Activated CD4-positive, alpha-beta T cell treated with anti-CD3 and anti-CD28 coated beads, Interleukin-2, amount 10 ng/mL, durations not matched to agents 24 days and 14 days (primary cell): Measurements from ENCODE around the gene AFF4. TPM values are rescaled to one million over a fixed set of nuclear protein-coding genes. Genes with fewer than 3 reads are reported as not detected.
"Not testable (repeated sequence)": the region's sequence is repeated elsewhere in the genome, so short reads cannot be mapped to it uniquely, and the experiment has no call there.

Source experiments
- DNase-seq: peaks from one replicate; pipeline ENCODE4 v3.0.0; 2022
- H3K27ac Mint-ChIP-seq: one replicate; pipeline ENCODE4 v1.8.0; 2022; ENCODE audit warnings: mild to moderate bottlenecking, mixed read lengths
- H3K27me3 Mint-ChIP-seq: one replicate; pipeline ENCODE4 v1.8.0; 2022; ENCODE audit warnings: mixed read lengths
- H3K36me3 Mint-ChIP-seq: one replicate; pipeline ENCODE4 v1.8.0; 2022; ENCODE audit warnings: low read depth, mild to moderate bottlenecking, mixed read lengths
- H3K4me1 Mint-ChIP-seq: one replicate; pipeline ENCODE4 v1.8.0; 2021; ENCODE audit warnings: mixed read lengths
- H3K4me3 Mint-ChIP-seq: one replicate; pipeline ENCODE4 v1.8.0; 2022; ENCODE audit warnings: mild to moderate bottlenecking, moderate library complexity, mixed read lengths
- H3K9me3 Mint-ChIP-seq: one replicate; pipeline ENCODE4 v1.8.0; 2021; ENCODE audit warnings: mixed read lengths
- intact Hi-C: fragments of 100-400 bp; cut with micrococcal nuclease; formaldehyde crosslinking; loops from one replicate; pipeline ENCODE4 v1.15.1; 2023
- total RNA-seq: library from RNA; stranded (reverse); gene quantifications from 2 replicates; pipeline ENCODE4 v1.2.3, GENCODE V29; 2022

AFF4 gene, protein sequence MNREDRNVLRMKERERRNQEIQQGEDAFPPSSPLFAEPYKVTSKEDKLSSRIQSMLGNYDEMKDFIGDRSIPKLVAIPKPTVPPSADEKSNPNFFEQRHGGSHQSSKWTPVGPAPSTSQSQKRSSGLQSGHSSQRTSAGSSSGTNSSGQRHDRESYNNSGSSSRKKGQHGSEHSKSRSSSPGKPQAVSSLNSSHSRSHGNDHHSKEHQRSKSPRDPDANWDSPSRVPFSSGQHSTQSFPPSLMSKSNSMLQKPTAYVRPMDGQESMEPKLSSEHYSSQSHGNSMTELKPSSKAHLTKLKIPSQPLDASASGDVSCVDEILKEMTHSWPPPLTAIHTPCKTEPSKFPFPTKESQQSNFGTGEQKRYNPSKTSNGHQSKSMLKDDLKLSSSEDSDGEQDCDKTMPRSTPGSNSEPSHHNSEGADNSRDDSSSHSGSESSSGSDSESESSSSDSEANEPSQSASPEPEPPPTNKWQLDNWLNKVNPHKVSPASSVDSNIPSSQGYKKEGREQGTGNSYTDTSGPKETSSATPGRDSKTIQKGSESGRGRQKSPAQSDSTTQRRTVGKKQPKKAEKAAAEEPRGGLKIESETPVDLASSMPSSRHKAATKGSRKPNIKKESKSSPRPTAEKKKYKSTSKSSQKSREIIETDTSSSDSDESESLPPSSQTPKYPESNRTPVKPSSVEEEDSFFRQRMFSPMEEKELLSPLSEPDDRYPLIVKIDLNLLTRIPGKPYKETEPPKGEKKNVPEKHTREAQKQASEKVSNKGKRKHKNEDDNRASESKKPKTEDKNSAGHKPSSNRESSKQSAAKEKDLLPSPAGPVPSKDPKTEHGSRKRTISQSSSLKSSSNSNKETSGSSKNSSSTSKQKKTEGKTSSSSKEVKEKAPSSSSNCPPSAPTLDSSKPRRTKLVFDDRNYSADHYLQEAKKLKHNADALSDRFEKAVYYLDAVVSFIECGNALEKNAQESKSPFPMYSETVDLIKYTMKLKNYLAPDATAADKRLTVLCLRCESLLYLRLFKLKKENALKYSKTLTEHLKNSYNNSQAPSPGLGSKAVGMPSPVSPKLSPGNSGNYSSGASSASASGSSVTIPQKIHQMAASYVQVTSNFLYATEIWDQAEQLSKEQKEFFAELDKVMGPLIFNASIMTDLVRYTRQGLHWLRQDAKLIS
- total RNA-seq, result 32.3 and 32.7 TPM in 2 replicates

- intact Hi-C loops, result loop anchor here (1.0 kb wide), 2 partner anchors 63 to 88 kb away; partner anchors contain the start of gene ZCCHC10
- peak within 1 kb of the TSS; percentile 93 for H3K27ac Mint-ChIP-seq
Measured at GRCh38 chr5:132963171-132964104, at the start of gene AFF4. TSS of gene AFF4 (minus strand) at chr5:132963634. CDS start at chr5:132937189, 26,445 bp downstream.

GRCh38 chr5:133008455-133008854, 45.0 kb upstream of the AFF4 start:
- H3K4me3 Mint-ChIP-seq, H3K27me3 Mint-ChIP-seq, H3K27ac Mint-ChIP-seq, intact Hi-C loops, H3K4me1 Mint-ChIP-seq, DNase-seq, H3K9me3 Mint-ChIP-seq: not testable (repeated sequence)
- H3K36me3 Mint-ChIP-seq, result peaks cover 26% of the 10 kb centered on the region

More at GRCh38 chr5:132963171-132964104, at the start of gene AFF4:
- Mint-ChIP-seq H3K4me3 (peak within 1 kb of the TSS; percentile 92), H3K36me3 (peaks cover 7% of the 10 kb centered on the region), H3K4me1 (peaks cover 20% of the 10 kb centered on the region), H3K9me3 (no peaks in the 10 kb centered on the region), H3K27me3 (peaks cover 2% of the 10 kb centered on the region)
- peak; percentile 96 for DNase-seq

DNA sequence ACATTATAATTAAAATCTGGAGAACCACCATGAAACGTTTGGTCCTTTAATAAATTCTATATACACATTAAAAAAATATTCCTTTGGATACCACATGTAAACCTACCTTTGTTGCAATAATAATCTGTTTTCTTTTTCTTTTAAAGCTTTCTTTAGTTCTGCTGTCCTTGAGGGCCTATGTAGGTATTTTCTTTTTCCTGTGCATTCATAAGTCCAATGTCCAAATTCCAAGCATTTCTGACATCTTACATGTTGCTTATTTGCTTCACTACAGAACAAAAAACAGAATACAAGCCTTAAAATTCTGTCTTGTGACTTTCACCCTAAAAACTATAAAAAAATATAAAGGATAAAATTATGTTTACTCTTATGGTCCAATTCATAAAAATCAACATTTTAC, 43.2 kb upstream of the AFF4 start:
- intact Hi-C loops, result no loop called here
- Mint-ChIP-seq H3K9me3 (no peaks in the 10 kb centered on the region), H3K4me3 (no peak overlapping the region), H3K27ac (no peak overlapping the region), H3K4me1 (no peaks in the 10 kb centered on the region), H3K36me3 (peaks cover 29% of the 10 kb centered on the region), H3K27me3 (no peaks in the 10 kb centered on the region)
- no peak for DNase-seq

DNA sequence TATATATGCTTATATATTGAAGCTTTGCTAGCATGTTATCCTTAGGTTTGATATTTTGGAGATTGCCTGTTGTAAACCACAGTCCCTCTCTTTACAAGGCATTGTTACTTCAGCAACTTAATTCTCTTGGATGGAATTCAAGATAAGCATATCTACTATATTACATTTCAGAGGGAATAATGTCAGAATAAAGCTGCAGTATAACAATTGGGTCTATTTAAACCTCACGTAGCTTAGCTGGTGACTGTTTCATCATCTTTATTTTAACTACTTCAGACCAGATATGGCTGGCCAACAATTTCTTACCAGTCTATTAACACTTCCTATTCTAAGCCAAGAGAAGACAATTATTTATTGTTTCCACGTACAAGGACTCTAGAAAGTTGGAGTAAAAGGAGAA, 35.8 kb upstream of the AFF4 start:
- Mint-ChIP-seq H3K4me3 (no peak overlapping the region), H3K4me1 (no peaks in the 10 kb centered on the region), H3K27ac (no peak overlapping the region), H3K9me3 (no peaks in the 10 kb centered on the region), H3K27me3 (no peaks in the 10 kb centered on the region), H3K36me3 (peaks cover 18% of the 10 kb centered on the region)
- intact Hi-C loops, result no loop called here
- no peak for DNase-seq

GRCh38 chr5:132998556-132998955, 35.1 kb upstream of the AFF4 start:
- Mint-ChIP-seq H3K27me3 (no peaks in the 10 kb centered on the region), H3K36me3 (peaks cover 18% of the 10 kb centered on the region), H3K4me3 (no peak overlapping the region), H3K27ac (no peak overlapping the region), H3K4me1 (no peaks in the 10 kb centered on the region), H3K9me3 (no peaks in the 10 kb centered on the region)
- DNase-seq, result no peak
- intact Hi-C loops, result no loop called here

- no peak for DNase-seq
- Mint-ChIP-seq H3K36me3 (peaks cover 11% of the 10 kb centered on the region), H3K4me3 (no peak overlapping the region), H3K9me3 (no peaks in the 10 kb centered on the region), H3K4me1 (no peaks in the 10 kb centered on the region), H3K27me3 (no peaks in the 10 kb centered on the region), H3K27ac (no peak overlapping the region)
- intact Hi-C loops, result no loop called here
Measured at GRCh38 chr5:132996307-132996706, 32.9 kb upstream of the AFF4 start.

DNA sequence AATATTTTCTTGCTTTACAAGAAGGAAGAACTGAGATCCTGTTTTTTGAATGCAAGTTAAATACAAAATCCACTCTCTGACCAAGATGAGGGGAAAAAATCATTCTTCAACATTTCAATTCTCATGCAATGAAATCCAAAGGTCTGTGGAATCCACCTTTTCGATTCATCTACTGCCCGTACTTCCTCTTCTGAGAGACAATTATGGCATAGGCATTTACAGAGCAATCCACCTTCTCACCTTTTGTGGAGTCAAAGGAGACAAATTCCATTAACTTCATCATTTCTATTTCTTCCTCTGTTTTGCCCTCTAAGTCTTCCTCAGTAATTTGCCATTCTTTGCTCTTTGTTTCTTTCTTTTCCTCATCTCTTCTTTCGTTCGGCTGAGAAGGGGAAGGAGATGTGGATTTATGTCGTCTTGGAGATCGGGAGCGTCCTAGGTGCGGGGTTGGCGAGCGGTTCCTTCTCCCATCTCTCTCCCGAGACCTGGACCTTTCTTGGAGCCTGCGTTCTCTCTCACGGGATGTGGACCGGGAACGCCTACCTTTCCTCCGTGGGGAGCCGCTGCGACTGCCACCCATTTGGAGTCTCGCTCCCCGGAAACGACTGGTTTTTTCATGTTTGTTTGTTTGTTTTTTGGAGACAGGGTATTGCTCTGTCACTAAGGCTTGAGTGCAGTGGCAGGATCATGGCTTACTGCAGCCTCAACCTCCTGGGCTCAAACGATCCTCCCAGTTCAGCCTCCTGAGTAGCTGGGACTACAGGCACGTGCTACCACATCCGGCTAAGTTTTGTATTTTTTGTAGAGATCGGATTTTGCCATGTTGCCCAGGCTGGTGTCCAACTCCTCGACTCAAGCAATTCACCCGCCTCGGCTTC, 24.3 kb upstream of the AFF4 start:
- intact Hi-C loops, result no loop called here
- Mint-ChIP-seq H3K9me3 (no peaks in the 10 kb centered on the region), H3K27ac (no peak overlapping the region), H3K4me3 (no peak overlapping the region), H3K4me1 (no peaks in the 10 kb centered on the region), H3K27me3 (peaks cover 7% of the 10 kb centered on the region), H3K36me3 (no peaks in the 10 kb centered on the region)
- no peak for DNase-seq

GRCh38 chr5:132982971-132983370, 19.5 kb upstream of the AFF4 start:
- intact Hi-C loops, H3K27ac Mint-ChIP-seq, H3K4me3 Mint-ChIP-seq, H3K27me3 Mint-ChIP-seq, H3K4me1 Mint-ChIP-seq, H3K36me3 Mint-ChIP-seq, DNase-seq, H3K9me3 Mint-ChIP-seq: not testable (repeated sequence)

DNA sequence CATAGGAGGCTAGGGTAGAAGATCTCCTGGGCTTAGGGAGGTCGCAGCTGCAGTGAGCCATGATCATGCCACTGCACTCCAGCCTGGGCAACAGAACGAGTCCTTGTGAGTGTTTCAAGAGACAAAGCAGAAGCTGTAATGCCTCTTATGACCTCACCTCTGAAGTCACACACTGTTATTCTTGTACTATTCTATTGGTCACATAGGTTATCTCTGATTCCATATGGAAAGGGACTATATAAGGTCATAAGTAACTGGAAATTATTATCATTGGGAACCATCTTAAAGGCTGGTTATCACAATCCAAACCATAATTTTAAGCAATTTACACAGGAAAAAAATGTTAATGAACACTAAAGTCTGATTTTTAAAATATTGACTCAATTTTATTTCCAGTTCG, 17.9 kb upstream of the AFF4 start:
- Mint-ChIP-seq H3K36me3 (no peaks in the 10 kb centered on the region), H3K27me3 (peaks cover 4% of the 10 kb centered on the region), H3K4me3 (no peak overlapping the region), H3K4me1 (no peaks in the 10 kb centered on the region), H3K9me3 (no peaks in the 10 kb centered on the region), H3K27ac (no peak overlapping the region)
- intact Hi-C loops, result no loop called here
- DNase-seq, result no peak

- Mint-ChIP-seq H3K4me1 (no peaks in the 10 kb centered on the region), H3K4me3 (no peak overlapping the region), H3K9me3 (no peaks in the 10 kb centered on the region), H3K36me3 (no peaks in the 10 kb centered on the region), H3K27ac (no peak overlapping the region), H3K27me3 (peaks cover 4% of the 10 kb centered on the region)
- intact Hi-C loops, result no loop called here
- DNase-seq, result no peak
Measured at GRCh38 chr5:132979976-132980375, 16.5 kb upstream of the AFF4 start.

DNA sequence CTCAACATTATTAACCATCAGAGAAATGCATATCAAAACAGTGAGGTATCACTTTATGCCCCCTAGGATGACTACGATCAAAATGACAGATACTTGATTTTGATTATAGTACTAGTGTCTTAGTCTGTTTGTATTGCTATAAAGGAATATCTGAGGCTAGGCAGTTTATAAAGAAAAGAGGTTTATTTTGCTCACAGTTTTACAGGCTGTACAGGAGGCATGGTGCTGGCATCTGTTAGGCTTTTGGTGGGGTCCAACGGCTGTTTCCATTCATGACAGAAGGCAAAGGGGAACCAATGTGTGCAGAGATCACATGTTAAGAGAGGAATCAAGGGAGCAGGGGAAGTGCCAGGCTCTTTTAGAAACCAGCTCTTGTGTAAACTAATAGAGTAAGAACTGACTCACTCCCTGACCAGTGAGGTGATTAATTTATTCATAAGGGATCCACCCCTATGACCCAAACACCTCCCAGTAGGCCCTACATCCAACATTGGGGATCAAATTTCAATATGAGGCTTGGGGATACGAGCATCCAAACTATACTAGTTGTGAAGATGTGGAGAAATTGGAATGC, 16.0 kb upstream of the AFF4 start:
- Mint-ChIP-seq H3K27me3 (peaks cover under 1% of the 10 kb centered on the region), H3K9me3 (no peaks in the 10 kb centered on the region), H3K36me3 (no peaks in the 10 kb centered on the region), H3K4me1 (no peaks in the 10 kb centered on the region), H3K27ac (no peak overlapping the region), H3K4me3 (no peak overlapping the region)
- DNase-seq, result no peak
- intact Hi-C loops, result no loop called here

- no peak for DNase-seq
- Mint-ChIP-seq H3K27me3 (no peaks in the 10 kb centered on the region), H3K4me1 (no peaks in the 10 kb centered on the region), H3K9me3 (no peaks in the 10 kb centered on the region), H3K36me3 (no peaks in the 10 kb centered on the region), H3K27ac (no peak overlapping the region), H3K4me3 (no peak overlapping the region)
- intact Hi-C loops, result no loop called here
Measured at GRCh38 chr5:132976852-132977251, 13.4 kb upstream of the AFF4 start.
